Measurements from ENCODE around the gene C1QTNF5. TPM values are rescaled to one million over a fixed set of nuclear protein-coding genes. Genes with fewer than 3 reads are reported as not detected.

Gene C1QTNF5
- total and polyA plus RNA-seq, 2 of the 8 experiments (the other 6 are each of a cell fraction or from before 2014, with no cell fraction given) = 2.2 to 2.7 TPM

DNA sequence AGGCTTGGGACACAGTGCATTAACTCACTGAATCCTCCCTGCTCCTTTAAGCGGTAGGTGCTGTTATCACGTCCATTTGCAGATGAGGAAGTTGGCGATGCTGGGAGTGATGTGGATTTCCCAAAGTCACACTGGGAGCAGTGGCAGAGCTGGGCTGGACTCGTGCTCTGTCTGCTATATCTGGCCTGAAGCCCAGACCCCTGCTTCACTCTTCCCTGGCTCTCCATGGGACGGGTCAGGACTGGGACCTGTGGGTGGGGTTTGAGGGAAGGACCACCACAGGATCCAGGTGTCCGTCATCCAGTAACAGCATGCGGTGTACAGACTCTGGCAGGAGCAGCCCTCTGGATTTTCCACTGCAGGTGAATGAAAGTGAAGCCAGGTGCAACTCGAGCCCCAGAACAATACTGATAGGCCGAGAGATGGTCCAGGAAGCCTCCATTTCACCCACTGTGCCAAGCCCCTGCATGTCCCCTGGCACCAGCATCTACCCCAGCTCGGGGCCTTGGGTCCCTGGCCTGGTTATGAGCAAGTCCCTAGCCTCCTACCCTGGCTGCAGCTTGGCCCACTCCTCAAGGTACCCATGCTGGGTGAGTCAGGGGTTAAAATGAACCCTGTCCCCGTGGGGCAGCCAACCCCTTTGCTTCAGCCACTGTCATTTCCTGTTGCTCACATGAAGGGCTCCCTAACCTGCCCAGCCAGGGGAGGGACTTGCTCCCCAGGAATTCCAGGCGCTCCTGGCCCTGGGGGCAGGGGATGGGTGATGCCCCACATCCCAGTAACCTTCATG lies 36.6 kb upstream of the C1QTNF5 start (continued):
- TF ChIP-seq, protein P1, sequence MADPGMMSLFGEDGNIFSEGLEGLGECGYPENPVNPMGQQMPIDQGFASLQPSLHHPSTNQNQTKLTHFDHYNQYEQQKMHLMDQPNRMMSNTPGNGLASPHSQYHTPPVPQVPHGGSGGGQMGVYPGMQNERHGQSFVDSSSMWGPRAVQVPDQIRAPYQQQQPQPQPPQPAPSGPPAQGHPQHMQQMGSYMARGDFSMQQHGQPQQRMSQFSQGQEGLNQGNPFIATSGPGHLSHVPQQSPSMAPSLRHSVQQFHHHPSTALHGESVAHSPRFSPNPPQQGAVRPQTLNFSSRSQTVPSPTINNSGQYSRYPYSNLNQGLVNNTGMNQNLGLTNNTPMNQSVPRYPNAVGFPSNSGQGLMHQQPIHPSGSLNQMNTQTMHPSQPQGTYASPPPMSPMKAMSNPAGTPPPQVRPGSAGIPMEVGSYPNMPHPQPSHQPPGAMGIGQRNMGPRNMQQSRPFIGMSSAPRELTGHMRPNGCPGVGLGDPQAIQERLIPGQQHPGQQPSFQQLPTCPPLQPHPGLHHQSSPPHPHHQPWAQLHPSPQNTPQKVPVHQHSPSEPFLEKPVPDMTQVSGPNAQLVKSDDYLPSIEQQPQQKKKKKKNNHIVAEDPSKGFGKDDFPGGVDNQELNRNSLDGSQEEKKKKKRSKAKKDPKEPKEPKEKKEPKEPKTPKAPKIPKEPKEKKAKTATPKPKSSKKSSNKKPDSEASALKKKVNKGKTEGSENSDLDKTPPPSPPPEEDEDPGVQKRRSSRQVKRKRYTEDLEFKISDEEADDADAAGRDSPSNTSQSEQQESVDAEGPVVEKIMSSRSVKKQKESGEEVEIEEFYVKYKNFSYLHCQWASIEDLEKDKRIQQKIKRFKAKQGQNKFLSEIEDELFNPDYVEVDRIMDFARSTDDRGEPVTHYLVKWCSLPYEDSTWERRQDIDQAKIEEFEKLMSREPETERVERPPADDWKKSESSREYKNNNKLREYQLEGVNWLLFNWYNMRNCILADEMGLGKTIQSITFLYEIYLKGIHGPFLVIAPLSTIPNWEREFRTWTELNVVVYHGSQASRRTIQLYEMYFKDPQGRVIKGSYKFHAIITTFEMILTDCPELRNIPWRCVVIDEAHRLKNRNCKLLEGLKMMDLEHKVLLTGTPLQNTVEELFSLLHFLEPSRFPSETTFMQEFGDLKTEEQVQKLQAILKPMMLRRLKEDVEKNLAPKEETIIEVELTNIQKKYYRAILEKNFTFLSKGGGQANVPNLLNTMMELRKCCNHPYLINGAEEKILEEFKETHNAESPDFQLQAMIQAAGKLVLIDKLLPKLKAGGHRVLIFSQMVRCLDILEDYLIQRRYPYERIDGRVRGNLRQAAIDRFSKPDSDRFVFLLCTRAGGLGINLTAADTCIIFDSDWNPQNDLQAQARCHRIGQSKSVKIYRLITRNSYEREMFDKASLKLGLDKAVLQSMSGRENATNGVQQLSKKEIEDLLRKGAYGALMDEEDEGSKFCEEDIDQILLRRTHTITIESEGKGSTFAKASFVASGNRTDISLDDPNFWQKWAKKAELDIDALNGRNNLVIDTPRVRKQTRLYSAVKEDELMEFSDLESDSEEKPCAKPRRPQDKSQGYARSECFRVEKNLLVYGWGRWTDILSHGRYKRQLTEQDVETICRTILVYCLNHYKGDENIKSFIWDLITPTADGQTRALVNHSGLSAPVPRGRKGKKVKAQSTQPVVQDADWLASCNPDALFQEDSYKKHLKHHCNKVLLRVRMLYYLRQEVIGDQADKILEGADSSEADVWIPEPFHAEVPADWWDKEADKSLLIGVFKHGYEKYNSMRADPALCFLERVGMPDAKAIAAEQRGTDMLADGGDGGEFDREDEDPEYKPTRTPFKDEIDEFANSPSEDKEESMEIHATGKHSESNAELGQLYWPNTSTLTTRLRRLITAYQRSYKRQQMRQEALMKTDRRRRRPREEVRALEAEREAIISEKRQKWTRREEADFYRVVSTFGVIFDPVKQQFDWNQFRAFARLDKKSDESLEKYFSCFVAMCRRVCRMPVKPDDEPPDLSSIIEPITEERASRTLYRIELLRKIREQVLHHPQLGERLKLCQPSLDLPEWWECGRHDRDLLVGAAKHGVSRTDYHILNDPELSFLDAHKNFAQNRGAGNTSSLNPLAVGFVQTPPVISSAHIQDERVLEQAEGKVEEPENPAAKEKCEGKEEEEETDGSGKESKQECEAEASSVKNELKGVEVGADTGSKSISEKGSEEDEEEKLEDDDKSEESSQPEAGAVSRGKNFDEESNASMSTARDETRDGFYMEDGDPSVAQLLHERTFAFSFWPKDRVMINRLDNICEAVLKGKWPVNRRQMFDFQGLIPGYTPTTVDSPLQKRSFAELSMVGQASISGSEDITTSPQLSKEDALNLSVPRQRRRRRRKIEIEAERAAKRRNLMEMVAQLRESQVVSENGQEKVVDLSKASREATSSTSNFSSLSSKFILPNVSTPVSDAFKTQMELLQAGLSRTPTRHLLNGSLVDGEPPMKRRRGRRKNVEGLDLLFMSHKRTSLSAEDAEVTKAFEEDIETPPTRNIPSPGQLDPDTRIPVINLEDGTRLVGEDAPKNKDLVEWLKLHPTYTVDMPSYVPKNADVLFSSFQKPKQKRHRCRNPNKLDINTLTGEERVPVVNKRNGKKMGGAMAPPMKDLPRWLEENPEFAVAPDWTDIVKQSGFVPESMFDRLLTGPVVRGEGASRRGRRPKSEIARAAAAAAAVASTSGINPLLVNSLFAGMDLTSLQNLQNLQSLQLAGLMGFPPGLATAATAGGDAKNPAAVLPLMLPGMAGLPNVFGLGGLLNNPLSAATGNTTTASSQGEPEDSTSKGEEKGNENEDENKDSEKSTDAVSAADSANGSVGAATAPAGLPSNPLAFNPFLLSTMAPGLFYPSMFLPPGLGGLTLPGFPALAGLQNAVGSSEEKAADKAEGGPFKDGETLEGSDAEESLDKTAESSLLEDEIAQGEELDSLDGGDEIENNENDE (IDR thresholded peaks at IDR 0.05; ENCODE audit: insufficient replicate concordance, low read length) = no peak
- TF ChIP-seq EZH2 (IDR thresholded peaks at IDR 0.05; ENCODE audit: low read depth, low read length, severe bottlenecking) = no peak
- TF ChIP-seq CHD1 (IDR thresholded peaks at IDR 0.05; ENCODE audit: low read depth, low read length) = no peak
- TF ChIP-seq CEBPB (IDR thresholded peaks at IDR 0.05; ENCODE audit: low read depth, low read length) = no peak
- TF ChIP-seq SUZ12 (IDR thresholded peaks at IDR 0.05; ENCODE audit: low read length) = no peak

Measured in H1 (cell line).